ENCODE measurements around the gene SLC47A1.

SLC47A1 gene

DNA sequence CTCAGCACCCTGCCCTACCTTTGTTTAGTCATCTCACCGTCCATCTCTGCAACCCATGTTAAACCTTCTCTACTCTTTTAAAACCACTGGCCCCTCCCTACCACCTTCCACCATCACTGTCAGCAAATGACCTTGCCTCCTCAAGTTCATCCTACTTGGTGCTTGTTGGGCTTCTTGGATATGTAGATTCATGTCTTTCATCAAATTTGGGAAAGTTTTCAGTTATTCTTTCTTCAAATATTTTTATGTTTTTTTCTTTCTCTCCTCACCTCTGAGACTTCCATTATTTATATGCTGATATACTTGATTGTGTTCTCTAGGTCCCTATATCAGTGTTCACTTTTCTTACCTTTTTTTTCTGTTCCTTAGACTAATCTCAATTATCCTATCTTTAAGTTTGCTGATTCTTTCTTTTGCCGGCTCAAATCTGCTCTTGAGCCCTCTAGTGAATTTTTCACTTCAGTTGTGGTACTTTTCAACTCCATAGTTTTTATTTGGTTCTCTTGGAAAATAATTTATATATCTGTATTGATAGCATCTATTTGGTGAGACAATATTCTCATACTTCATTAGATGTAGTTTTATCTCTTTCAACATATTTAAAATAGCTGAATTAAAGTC is 86.2 kb downstream of the SLC47A1 start:
- Histone ChIP-seq H3K27me3 (ENCODE audit: control insufficient read depth, insufficient read depth, low read length) (no peaks in the 10 kb centered on the region), H3K9me3 (ENCODE audit: control insufficient read depth, insufficient read depth, low read depth, low read length) (peaks cover 44% of the 10 kb centered on the region), H3K4me3 (ENCODE audit: low read depth, low read length) (no peak overlapping the region), H3K36me3 (ENCODE audit: control insufficient read depth, insufficient read depth, low read length) (no peaks in the 10 kb centered on the region), H3K27ac (ENCODE audit: low read depth, low read length) (no peak overlapping the region), H3K9ac (ENCODE audit: low read length) (no peak overlapping the region), H3K4me1 (ENCODE audit: control insufficient read depth, insufficient read depth, low read length) (no peaks in the 10 kb centered on the region)

- Histone ChIP-seq H3K36me3 (ENCODE audit: control insufficient read depth, insufficient read depth, low read length) (no peaks in the 10 kb centered on the region), H3K9ac (ENCODE audit: low read length) (no peak overlapping the region), H3K4me1 (ENCODE audit: control insufficient read depth, insufficient read depth, low read length) (no peaks in the 10 kb centered on the region)
Measured at GRCh38 chr17:19621697-19622096, 88.0 kb downstream of the SLC47A1 start.

DNA sequence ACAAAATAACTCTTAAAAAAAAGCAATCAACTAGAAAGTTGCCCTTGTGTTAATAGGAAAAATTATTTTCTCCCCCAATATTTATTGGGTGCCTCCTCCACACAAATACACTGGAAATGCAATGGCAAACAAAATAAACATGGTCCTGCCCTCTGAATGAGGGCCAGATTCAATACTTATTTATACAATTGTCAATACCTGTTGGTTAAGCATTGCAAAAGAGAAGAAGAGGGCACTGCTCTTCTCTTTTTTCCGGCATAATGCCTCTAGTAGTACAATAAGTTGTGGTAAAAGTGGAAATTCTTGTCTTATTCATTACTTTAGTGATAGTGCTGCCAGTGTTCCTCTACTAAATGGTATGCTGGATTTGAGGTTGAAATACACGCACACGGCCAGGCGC is 92.4 kb downstream of the SLC47A1 start:
- no peak overlapping the region for H3K4me3 ChIP-seq (ENCODE audit: low read depth, low read length)
- H3K9me3 ChIP-seq (ENCODE audit: control insufficient read depth, insufficient read depth, low read depth, low read length), result peaks cover 29% of the 10 kb centered on the region; the same call in 1 of the 2 replicates
- no peak overlapping the region for H3K9ac ChIP-seq (ENCODE audit: low read length)

More at GRCh38 chr17:19621697-19622096, 88.0 kb downstream of the SLC47A1 start:
- no peak overlapping the region for H3K4me3 ChIP-seq (ENCODE audit: low read depth, low read length)
- no peaks in the 10 kb centered on the region for H3K27me3 ChIP-seq (ENCODE audit: control insufficient read depth, insufficient read depth, low read length)
- H3K27ac ChIP-seq (ENCODE audit: low read depth, low read length), result no peak overlapping the region
- peaks cover 53% of the 10 kb centered on the region for H3K9me3 ChIP-seq (ENCODE audit: control insufficient read depth, insufficient read depth, low read depth, low read length)

More for the DNA sequence above, 92.4 kb downstream of the SLC47A1 start:
- no peaks in the 10 kb centered on the region for H3K36me3 ChIP-seq (ENCODE audit: control insufficient read depth, insufficient read depth, low read length)
- H3K27me3 ChIP-seq (ENCODE audit: control insufficient read depth, insufficient read depth, low read length), result no peaks in the 10 kb centered on the region
- H3K27ac ChIP-seq (ENCODE audit: low read depth, low read length), result no peak overlapping the region
- H3K4me1 ChIP-seq (ENCODE audit: control insufficient read depth, insufficient read depth, low read length), result no peaks in the 10 kb centered on the region

Measured in HUES6 (cell line).